Activated effector memory CD4-positive, alpha-beta T cell treated with anti-CD3 and anti-CD28 coated beads, Interleukin-2, amount 50 U/mL, for 16 hours (primary cell): Measurements from ENCODE around the gene ANKAR.
"Not testable (repeated sequence)": the region's sequence is repeated elsewhere in the genome, so short reads cannot be mapped to it uniquely, and the experiment has no call there.

ENCODE experiments used
- DNase-seq: peaks from one replicate; pipeline ENCODE4 v3.0.0-alpha.2; 2020

The ANKAR gene

GRCh38 chr2:189674374-189675112 is at the start of gene ANKAR:
Gene ANKAR, plus strand, starts transcription at chr2:189674670. Its CDS starts 1,821 bp downstream, at chr2:189676491.
- peak; percentile 93 for DNase-seq

- DNase-seq = no peak
Observed at GRCh38 chr2:189625636-189626035, 48.8 kb upstream of the ANKAR start.

DNA sequence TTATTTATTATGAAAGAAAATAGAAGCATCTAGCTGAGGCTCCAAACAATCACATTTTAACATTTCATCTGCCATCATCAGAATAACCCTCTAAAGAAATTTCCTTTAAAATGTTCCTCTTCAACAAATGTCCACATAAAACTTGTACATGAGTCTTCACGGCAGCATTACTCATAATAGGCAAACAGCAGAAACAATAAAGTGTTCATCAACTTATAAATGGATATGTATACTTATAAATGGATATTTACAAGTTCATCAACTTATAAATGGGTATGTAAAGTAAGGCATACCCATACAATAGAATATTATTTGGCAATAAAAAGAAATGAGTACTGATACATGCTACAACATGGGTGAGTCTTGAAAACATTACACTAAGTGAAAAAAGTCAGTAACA is 46.7 kb upstream of the ANKAR start:
- no peak for DNase-seq

- no peak for DNase-seq
Observed at GRCh38 chr2:189628817-189629530, 45.5 kb upstream of the ANKAR start.

DNA sequence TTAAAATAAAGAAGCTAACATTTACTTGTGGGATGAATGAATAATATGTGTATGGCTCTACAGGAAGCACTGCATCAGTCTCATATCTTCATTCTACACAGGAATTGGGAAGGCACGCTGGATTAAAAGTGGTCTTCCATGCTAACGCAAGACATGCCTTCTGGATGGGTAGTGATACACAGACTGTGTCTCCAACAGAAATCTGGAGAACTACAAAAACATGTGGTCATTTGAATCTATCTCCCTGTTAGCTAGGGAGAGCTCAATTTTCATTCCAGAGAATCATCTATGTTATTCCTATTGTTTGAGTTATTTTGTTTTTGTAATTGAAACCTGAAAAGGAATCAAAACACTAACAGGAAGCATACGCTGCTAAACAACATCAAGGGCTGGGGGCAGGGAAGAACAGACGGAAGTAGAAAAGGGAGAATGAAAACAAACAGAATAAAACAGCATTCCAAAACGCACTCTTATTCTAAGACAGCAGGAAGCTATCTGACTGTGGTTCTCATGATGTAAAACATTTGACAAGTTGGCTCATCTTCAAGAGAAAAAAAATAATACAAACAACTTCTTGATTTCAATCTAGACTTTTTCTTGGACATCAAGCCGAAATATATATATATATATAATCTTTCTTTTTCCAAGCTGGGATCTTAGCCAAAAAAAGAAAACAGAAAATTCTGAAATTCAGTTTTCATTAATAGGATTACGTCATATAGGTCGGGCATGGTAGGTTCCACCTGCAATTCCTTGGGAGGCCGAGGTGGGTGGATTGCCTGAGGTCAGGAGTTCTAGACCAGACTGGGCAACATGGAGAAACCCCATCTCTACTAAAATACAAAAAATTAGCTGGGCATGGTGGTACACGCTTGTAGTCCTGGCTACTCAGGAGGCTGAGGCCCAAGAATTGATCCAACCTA is 44.7 kb upstream of the ANKAR start:
- no peak for DNase-seq

DNA sequence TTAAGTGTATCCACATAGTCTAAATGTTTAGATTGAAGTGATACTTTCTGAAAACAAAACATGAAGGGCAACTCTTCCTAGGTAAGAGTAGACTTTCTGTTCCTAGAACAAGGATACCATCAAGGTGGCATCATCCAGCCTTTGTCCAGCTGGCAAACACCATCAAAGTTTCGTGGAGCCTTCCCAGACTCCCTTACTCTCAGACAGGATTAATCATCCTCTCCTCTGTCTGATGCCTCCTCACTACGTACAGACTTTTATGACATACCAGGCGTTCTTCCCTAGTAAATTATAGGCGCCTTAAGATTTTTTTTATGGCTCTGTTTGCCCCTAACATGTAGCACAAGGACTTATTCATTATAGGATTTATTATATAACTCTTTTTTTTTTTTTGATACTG is 42.6 kb upstream of the ANKAR start:
- no peak for DNase-seq

DNA sequence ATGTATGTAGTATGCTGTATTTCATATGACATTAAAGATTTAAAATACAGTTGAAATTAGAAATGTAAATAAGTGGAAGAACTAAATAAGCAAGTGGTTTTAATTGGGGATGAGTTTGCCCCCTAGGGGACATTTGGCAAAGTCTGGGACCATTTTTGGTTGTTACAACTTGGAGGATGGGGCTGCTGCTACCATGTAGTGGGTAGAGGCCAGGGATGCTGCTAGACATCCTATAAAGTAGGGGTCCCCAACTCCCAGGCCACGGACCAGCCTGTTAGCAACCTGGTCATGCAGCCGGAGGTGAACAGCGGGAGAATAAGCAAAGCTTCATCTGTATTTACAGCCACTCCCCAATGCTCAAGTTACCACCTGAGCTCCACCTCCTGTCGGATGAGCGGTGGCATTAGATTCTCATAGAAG is 41.1 kb upstream of the ANKAR start:
- DNase-seq = no peak

DNA sequence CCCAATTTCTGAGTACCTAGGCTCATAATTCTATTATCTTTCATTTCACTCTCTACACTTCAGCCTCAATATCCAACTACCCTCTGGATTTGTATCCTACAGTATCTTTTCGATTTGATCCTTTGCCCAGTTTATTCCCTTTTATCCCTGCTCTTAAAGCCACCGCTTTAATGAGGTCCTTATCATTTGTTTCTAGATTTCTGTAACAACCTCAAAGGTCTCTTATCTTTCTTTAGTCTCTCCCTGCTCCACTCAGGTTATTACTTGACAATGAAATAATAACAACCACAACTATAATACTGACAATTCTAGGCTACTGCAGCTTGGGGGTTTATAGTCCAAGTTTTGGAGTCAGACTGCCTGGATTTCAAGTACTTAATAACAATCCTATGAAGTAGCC is 39.1 kb upstream of the ANKAR start:
- no peak for DNase-seq

GRCh38 chr2:189638301-189639006 is 36.0 kb upstream of the ANKAR start:
- no peak for DNase-seq

DNA sequence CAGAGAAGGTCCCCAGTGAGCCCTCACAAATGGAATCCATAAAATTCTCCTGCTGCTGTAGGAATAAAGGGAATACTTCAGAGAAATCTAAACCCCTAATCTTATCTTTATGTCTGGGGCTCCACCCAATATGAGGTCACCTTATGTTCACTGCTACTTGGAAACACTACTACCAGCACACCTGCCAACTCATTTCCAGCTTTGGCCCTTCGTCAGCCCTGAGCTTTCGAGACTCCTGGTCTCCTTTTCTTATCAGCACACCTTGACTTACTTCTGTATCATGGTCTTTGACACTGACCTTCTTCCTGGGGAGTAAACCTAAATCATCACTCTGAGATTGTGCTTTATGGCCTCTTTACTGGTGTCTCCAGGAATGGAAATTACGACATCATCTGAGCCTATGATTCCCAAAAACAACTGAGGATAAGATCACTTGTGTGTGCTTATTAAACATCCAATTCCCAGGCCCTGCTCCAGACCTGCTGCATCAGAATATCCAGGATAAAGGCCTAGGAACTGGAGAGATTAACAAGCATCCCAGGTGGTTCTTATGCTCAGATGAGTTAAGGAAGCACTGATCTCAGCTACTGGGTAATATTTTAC is 35.4 kb upstream of the ANKAR start:
- DNase-seq = no peak

DNA sequence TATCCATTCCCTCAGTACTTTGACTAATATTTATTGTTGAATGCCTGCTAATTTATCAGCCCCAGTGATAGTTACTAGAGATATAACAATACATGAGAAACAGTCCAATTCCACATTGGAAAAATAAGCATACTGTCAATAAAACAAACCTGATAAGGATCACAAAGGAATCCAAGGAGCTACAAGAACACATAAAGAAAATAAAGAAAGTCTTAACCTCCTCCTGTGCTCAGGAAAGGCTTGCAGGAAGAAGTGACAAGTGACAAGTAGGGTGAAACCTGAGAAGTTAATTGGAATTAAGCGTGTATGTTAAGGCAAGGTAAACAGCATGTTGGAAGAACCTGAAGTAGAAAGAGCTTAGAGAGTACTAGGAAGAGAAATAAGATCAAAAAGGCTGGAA is 33.5 kb upstream of the ANKAR start:
- no peak for DNase-seq

- no peak for DNase-seq
Observed at GRCh38 chr2:189641590-189641989, 32.9 kb upstream of the ANKAR start.

DNA sequence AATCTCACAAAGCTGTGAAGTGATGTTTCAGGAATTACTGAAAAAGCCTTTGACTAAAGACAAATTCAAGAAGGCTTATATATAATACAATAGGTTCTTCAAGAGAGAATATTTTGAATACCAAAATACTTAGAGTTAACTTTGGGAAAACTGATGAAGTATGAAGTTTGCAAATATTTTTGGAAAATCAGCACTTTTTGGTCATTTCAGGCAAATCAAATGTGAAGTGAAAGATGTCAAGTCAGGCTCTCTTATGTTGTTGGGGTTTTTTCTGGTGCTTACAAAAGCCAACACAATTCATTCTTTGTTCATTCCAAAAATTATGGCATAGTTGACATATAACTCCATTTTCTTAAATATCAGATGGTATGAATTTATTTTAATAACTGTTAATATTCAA is 27.9 kb upstream of the ANKAR start:
- no peak for DNase-seq

DNA sequence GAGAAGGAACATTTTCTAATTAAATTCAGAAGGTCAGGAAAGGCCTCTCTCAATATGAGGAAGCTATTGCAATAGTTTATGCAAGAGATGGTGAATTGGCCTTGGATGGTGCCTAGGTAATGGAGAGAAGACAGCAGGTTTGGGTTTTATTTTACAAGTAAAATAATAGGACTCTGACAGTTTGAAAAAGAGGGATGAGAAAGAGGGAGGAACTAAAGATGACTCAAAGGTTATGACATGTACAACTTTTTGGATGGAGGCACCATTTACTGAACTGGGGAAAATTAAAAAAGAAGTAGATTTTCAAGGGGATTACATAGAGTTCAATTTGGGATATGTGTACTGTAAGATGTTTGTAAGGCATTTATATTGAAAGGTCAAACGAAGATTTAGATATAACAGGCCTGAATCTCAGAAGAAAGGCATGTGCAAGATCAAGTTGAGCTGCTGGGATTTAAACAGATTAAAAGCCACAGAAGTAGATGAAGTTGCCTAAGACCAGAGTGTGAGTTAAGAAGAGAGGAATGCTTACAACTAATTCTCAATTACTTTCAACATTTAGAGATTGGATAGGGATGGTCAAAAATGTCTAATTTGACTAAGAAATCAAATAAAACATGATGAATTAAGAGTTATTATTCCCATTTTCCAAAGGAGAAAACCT is 25.5 kb upstream of the ANKAR start:
- DNase-seq = no peak

GRCh38 chr2:189651284-189651683 is 23.2 kb upstream of the ANKAR start:
- no peak for DNase-seq

- DNase-seq = not testable (repeated sequence)
Observed at GRCh38 chr2:189653464-189653863, 21.0 kb upstream of the ANKAR start.

- no peak for DNase-seq
Observed at GRCh38 chr2:189654641-189655040, 19.8 kb upstream of the ANKAR start.

DNA sequence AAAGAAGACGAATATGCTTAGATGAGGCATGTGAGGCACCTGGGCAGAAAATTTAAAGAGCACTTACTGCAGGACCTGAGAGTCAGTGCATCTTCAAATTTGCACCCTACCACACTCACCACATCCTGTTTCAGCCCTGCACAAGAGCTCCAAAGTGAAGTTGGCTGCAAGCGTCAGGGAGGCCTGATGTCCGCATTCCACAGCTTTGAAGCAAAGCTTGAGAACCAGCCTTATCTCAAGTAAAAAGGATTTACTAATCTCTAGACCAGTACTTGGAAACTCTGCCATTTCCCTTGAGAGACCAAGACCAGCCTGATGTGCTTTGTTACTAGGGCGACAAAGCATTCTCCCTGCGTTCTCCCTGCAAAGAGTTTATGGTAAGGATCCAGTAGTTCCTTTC is 16.6 kb upstream of the ANKAR start:
- peak; percentile 73 for DNase-seq

DNA sequence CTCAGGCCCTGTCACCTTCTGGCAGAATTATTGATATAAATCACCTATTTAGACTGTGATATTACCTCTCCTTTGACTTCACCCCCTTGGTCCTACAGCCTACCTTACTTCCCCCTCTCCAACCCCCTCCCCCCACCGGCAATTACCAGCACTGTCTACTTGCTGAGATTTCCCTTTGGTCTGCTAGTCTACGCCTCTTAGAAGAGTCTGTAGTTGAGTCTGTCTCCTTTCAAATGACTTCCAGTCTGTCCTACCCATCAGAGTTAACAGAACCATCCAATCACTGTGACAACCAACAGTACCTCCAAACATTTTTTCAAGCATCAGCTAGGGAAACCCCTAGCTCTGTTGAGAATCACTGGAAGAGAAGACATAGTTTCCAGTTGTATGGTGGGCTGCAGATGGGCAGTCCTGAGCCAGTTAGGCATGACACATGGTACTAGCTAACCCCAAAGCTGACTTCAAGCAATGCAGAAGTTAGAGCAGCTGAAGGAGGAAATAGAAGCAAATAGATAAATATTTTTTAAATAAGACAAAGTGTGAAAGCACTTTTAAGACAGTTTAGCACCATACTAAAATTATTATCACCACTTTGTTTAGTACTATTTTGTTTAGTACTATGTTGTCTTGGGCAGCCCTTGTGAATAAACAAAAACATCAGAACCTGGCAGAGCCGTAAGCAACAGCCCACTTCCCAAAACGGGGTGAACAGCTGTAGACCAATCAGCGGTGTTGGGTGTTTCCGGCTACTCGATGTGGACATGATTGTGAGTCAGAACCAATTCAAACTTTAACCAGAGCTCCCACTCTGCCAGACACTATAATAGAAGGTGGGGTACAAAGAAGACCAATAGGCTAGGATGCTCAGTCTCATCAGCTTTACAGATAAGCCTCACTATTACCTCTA is 15.9 kb upstream of the ANKAR start:
- no peak for DNase-seq

- DNase-seq = no peak
Observed at GRCh38 chr2:189659734-189660133, 14.7 kb upstream of the ANKAR start.

DNA sequence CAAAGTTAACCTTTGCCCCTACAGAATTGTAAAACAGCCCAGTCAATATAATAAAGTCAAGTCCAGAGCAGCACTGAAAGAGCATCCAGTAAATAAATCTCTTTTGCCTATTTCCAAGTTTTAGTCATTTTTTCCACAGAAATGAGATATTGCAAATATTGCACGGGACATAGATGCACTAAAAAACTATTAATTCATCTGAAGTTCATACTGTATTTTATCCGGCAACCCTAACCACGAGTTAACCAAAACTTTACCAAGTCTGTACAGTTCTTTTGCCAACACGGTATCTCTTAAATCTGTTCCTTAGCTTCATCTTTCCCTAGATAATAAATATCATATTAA is 13.7 kb upstream of the ANKAR start:
- DNase-seq = no peak
